Neuronal stem cell (in vitro differentiated cells): Measurements from ENCODE around the gene PHF3. TPM values are rescaled to one million over a fixed set of nuclear protein-coding genes. Genes with fewer than 3 reads are reported as not detected.

Experiments used
- DNase-seq: peaks from one replicate; pipeline ENCODE4 v3.0.0-alpha.2; 2013; ENCODE audit warnings: low spot score
- H2AFZ ChIP-seq: one replicate; pipeline ENCODE4 v1.6.1; 2013; ENCODE audit warnings: mild to moderate bottlenecking, low read length, inconsistent platforms
- H2AK5ac ChIP-seq: 2 replicates; pipeline ENCODE4 v1.6.1; 2013; ENCODE audit warnings: low read depth, mild to moderate bottlenecking, inconsistent platforms, low read length, moderate library complexity, mixed read lengths
- H2BK120ac ChIP-seq: 2 replicates; pipeline ENCODE4 v1.6.1; 2013; ENCODE audit warnings: low read depth, mild to moderate bottlenecking, inconsistent platforms, low read length, moderate library complexity, mixed read lengths
- H2BK12ac ChIP-seq: one replicate; pipeline ENCODE4 v1.6.1; 2013; ENCODE audit warnings: low read length, inconsistent platforms
- H2BK15ac ChIP-seq: 2 replicates; pipeline ENCODE4 v1.6.1; 2013; ENCODE audit warnings: mild to moderate bottlenecking, low read length, inconsistent platforms, mixed read lengths
- H2BK5ac ChIP-seq: one replicate; pipeline ENCODE4 v1.6.1; 2013; ENCODE audit warnings: inconsistent platforms, mild to moderate bottlenecking, low read length, moderate library complexity
- H3K14ac ChIP-seq: one replicate; pipeline ENCODE4 v1.6.1; 2013; ENCODE audit warnings: low read length, inconsistent platforms
- H3K18ac ChIP-seq: 2 replicates; pipeline ENCODE4 v1.6.1; 2013; ENCODE audit warnings: low read length, inconsistent platforms
- H3K23ac ChIP-seq: 2 replicates; pipeline ENCODE4 v1.6.1; 2013; ENCODE audit warnings: low read depth, mild to moderate bottlenecking, mixed read lengths, low read length, inconsistent platforms; ENCODE audit not compliant: poor library complexity
- H3K27ac ChIP-seq: replicated peaks from 3 replicates; pipeline ENCODE4 v1.5.1; 2013; ENCODE audit warnings: low read length, inconsistent platforms
- H3K27me3 ChIP-seq, 3 experiments: 2 replicates each; pipeline ENCODE4 v1.6.1; 2013; ENCODE audit warnings: low read length in 3 of 3, mild to moderate bottlenecking in 2 of 3, inconsistent platforms in 1 of 3, low read depth in 1 of 3, mixed read lengths in 1 of 3, moderate library complexity in 1 of 3; ENCODE audit not compliant: control insufficient read depth in 3 of 3, insufficient read depth in 3 of 3
- H3K36me3 ChIP-seq, 2 donors: replicated peaks in 1 of 2; 2 replicates each; pipeline ENCODE4 v1.6.1; 2013; ENCODE audit warnings: low read length in 2 of 2; ENCODE audit not compliant: control insufficient read depth in 2 of 2, insufficient read depth in 2 of 2
- H3K4ac ChIP-seq: 2 replicates; pipeline ENCODE4 v1.6.1; 2013; ENCODE audit warnings: inconsistent platforms, mild to moderate bottlenecking, low read length, moderate library complexity
- H3K4me1 ChIP-seq, 2 donors: 1 replicate in 1 of 2; 2 replicates in 1 of 2; pipeline ENCODE4 v1.6.1; 2013; ENCODE audit warnings: low read length in 2 of 2, low read depth in 1 of 2; ENCODE audit not compliant: control insufficient read depth in 2 of 2, insufficient read depth in 1 of 2
- H3K4me2 ChIP-seq: one replicate; pipeline ENCODE4 v1.6.1; 2013; ENCODE audit warnings: mild to moderate bottlenecking, low read length, inconsistent platforms; ENCODE audit not compliant: insufficient read depth, poor library complexity, severe bottlenecking
- H3K4me3 ChIP-seq, 2 donors: 2 replicates each; pipeline ENCODE4 v1.5.1; 2013; ENCODE audit warnings: low read length in 2 of 2, mild to moderate bottlenecking in 2 of 2, inconsistent platforms in 1 of 2, moderate library complexity in 1 of 2
- H3K79me1 ChIP-seq: one replicate; pipeline ENCODE4 v1.6.1; 2013; ENCODE audit warnings: low read depth, mild to moderate bottlenecking, inconsistent platforms, low read length, moderate library complexity
- H3K9ac ChIP-seq: one replicate; pipeline ENCODE4 v1.6.1; 2013; ENCODE audit warnings: mild to moderate bottlenecking, low read depth, low read length, inconsistent platforms; ENCODE audit not compliant: poor library complexity
- H3K9me3 ChIP-seq, 2 donors: replicated peaks in 1 of 2; 2 replicates each; pipeline versions ENCODE3 to v1.6.1; 2013; ENCODE audit warnings: low read length in 2 of 2, mild to moderate bottlenecking in 2 of 2, inconsistent platforms in 1 of 2, low read depth in 1 of 2, mixed read lengths in 1 of 2, moderate library complexity in 1 of 2; ENCODE audit not compliant: control insufficient read depth in 2 of 2, insufficient read depth in 1 of 2
- H4K8ac ChIP-seq: one replicate; pipeline ENCODE4 v1.6.1; 2013; ENCODE audit warnings: low read depth, mild to moderate bottlenecking, inconsistent platforms, low read length, moderate library complexity
- H4K91ac ChIP-seq: one replicate; pipeline ENCODE4 v1.6.1; 2013; ENCODE audit warnings: low read length, low read depth, mild to moderate bottlenecking, inconsistent platforms; ENCODE audit not compliant: poor library complexity
- WGBS, 2 donors: extraction: QIAGEN DNeasy Blood & Tissue Kit; methylation state at CpG; one replicate each; pipeline ENCODE4 v1.1.7; 2013; ENCODE audit warnings: missing lambda C conversion rate in 2 of 2, mixed read lengths in 1 of 2; ENCODE audit not compliant: insufficient read length in 2 of 2, insufficient replicate concordance in 1 of 2; ENCODE audit errors: extremely low coverage in 2 of 2; 5-methylcytosine and 5-hydroxymethylcytosine counted together
- small RNA-seq: library from polyadenylated mRNA; stranded (forward); fragments of <200 nt; extraction: miRNeasy Mini kit (QIAGEN cat#:217004); gene quantifications from one replicate; pipeline ENCODE3, GENCODE V24; 2013; ENCODE audit not compliant: insufficient read depth

PHF3 gene

DNA sequence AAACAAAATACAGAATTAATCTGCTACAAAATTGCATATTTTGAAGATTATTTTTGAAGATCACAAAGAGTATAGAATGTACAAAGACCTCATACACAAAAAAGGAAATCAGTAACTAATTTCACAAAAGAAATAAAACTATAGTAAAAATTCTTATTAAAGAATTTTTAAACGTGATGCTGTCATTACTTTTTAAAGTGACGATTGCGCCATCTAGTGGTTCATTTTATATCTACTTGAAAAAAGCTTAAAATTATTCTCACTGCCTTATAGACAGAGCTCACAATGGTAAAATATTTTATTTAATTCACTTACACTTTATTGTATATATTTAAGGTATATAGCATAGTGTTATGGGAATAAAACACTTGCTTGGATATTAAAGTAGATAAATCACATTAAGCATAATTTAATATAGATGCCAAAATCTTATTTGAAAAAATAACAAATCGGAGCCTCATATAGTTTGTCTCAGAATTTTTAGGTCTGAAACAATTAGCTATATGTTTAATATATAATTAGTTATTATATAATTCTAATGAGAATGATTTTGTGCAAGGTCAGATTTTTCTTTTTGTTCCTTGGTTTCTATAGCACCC lies 128.8 kb downstream of the PHF3 start:
- Histone ChIP-seq H2BK5ac (no peak overlapping the region), H3K18ac (no peak overlapping the region), H3K27ac (no peak overlapping the region), H3K23ac (no peak overlapping the region), H3K9ac (no peak overlapping the region), H2BK12ac (no peak overlapping the region), H3K4me2 (no peak overlapping the region), H3K27me3 (no peaks in the 10 kb centered on the region), H2BK120ac (no peak overlapping the region), H3K36me3 (no peaks in the 10 kb centered on the region), H2BK15ac (no peak overlapping the region), H3K4ac (no peak overlapping the region), H3K79me1 (no peaks in the 10 kb centered on the region), H4K8ac (no peak overlapping the region), H3K14ac (no peak overlapping the region), H3K9me3 (no peaks in the 10 kb centered on the region), H4K91ac (no peak overlapping the region), H3K4me3 (no peak overlapping the region), H2AFZ (no peak overlapping the region), H2AK5ac (no peak overlapping the region), H3K4me1 (peaks cover 0 to 2% of the 10 kb centered on the region in 2 donors)
- no CpG with 5 or more reads among the region's 4 CpGs for WGBS, 2 donors
- DNase-seq = peak; percentile 41

Small RNAs within 50 kb of the gene (small RNA-seq; reads per million reads assigned to genes)
- not detected for gene AL513043.1
